A673 (cell line): ENCODE data around the gene GLIS2. TPM values are rescaled to one million over a fixed set of nuclear protein-coding genes. Genes with fewer than 3 reads are reported as not detected.

Source experiments
- BruUV-seq: library from RNA; stranded (reverse); fragments of 400-500 nt; replicated peaks from 2 replicates; lab custom pipeline; 2021; lab: Mats Ljungman, UMichigan
- CTCF ChIA-PET: fragments of 300-600 bp; sonication (Branson Sonifier 250); formaldehyde crosslinking; loops from one replicate; lab custom pipeline; 2022; ENCODE audit warnings: antibody characterized with exemption; lab: Charles Lee
- POLR2A ChIA-PET: fragments of 300-600 bp; sonication (Branson Sonifier 250); formaldehyde crosslinking; loops from one replicate; lab custom pipeline; 2022; ENCODE audit warnings: antibody characterized with exemption; ENCODE audit not compliant: low non-redundant PET; lab: Charles Lee
- DNase-seq: peaks from one replicate; pipeline ENCODE4 v3.0.0-alpha.2; 2015; ENCODE audit warnings: low spot score
- H3K27ac ChIP-seq: fragments of 200-600 bp; sonication (generic); 2 replicates; pipeline ENCODE4 v1.5.1; 2016; ENCODE audit warnings: mixed run types, low read depth, mild to moderate bottlenecking, mixed read lengths, antibody characterized with exemption, low read length; ENCODE audit not compliant: poor library complexity, severe bottlenecking
- H3K27me3 ChIP-seq: fragments of 200-600 bp; sonication (generic); replicated peaks from 2 replicates; pipeline ENCODE4 v1.6.1; 2017; ENCODE audit warnings: mixed run types, low read depth, mild to moderate bottlenecking, mixed read lengths, antibody characterized with exemption, low read length; ENCODE audit not compliant: insufficient read depth, poor library complexity
- H3K36me3 ChIP-seq: fragments of 200-600 bp; sonication (generic); 2 replicates; pipeline ENCODE4 v1.6.1; 2016; ENCODE audit warnings: mixed run types, mild to moderate bottlenecking, mixed read lengths, antibody characterized with exemption, low read length; ENCODE audit not compliant: insufficient read depth, poor library complexity, severe bottlenecking
- H3K4me1 ChIP-seq: fragments of 200-600 bp; sonication (generic); 2 replicates; pipeline ENCODE4 v1.6.1; 2017; ENCODE audit warnings: mixed run types, mild to moderate bottlenecking, mixed read lengths, antibody characterized with exemption, low read length; ENCODE audit not compliant: insufficient read depth, poor library complexity, severe bottlenecking
- H3K4me3 ChIP-seq: fragments of 200-600 bp; sonication (generic); 2 replicates; pipeline ENCODE4 v1.5.1; 2016; ENCODE audit warnings: low read depth, mixed run types, mild to moderate bottlenecking, mixed read lengths, low read length; ENCODE audit not compliant: poor library complexity, severe bottlenecking
- H3K9me3 ChIP-seq: fragments of 200-600 bp; sonication (generic); 2 replicates; pipeline ENCODE4 v1.6.1; 2016; ENCODE audit warnings: mixed run types, low read depth, mild to moderate bottlenecking, mixed read lengths, antibody characterized with exemption, low read length; ENCODE audit not compliant: poor library complexity, severe bottlenecking
- CTCF ChIP-seq: fragments of 300-800, 200-600 bp; sonication (generic); conservative IDR thresholded peaks from 2 replicates; pipeline ENCODE4 v1.5.1; 2017; ENCODE audit warnings: low read depth, mild to moderate bottlenecking, antibody characterized with exemption, low read length, moderate library complexity, mixed read lengths
- EZH2 ChIP-seq: fragments of 200-600 bp; sonication (generic); IDR thresholded peaks from 2 replicates; pipeline ENCODE4 v1.6.1; 2017; ENCODE audit warnings: borderline replicate concordance, low read depth, mild to moderate bottlenecking, mixed read lengths, antibody characterized with exemption, low read length; ENCODE audit not compliant: poor library complexity, severe bottlenecking
- intact Hi-C: fragments of 100-400 bp; cut with micrococcal nuclease; formaldehyde crosslinking; loops from one replicate; pipeline ENCODE4 v1.10.0; 2022; ENCODE audit not compliant: unreplicated experiment
- total RNA-seq: library from RNA; stranded (reverse); gene quantifications from 2 replicates; pipeline ENCODE4 v1.2.3, GENCODE V29; 2021

Gene GLIS2
- total RNA-seq, 1 experiment from 2014 or later, result 10.6 TPM

GRCh38 chr16:4366016-4366415 lies 50.1 kb downstream of the GLIS2 start:
- TF ChIP-seq CTCF (no peak), EZH2 (no peak)
- Histone ChIP-seq H3K36me3 (no peaks in the 10 kb centered on the region), H3K4me1 (no peaks in the 10 kb centered on the region), H3K9me3 (no peaks in the 10 kb centered on the region), H3K27me3 (no peaks in the 10 kb centered on the region), H3K4me3 (no peak overlapping the region), H3K27ac (no peak overlapping the region)
- no peak for DNase-seq
- CTCF ChIA-PET, result no interaction called here
- intact Hi-C loops, result no loop called here
- POLR2A ChIA-PET, result no interaction called here
- BruUV-seq, result no TSS peak

GRCh38 chr16:4367393-4367856 lies 51.6 kb downstream of the GLIS2 start:
- DNase-seq, result no peak
- no peak overlapping the region for H3K4me3 ChIP-seq
- H3K9me3 ChIP-seq, result no peaks in the 10 kb centered on the region
- POLR2A ChIA-PET, result no interaction called here
- no peak for TF ChIP-seq EZH2
- no peak for TF ChIP-seq CTCF
- BruUV-seq, result no TSS peak
- no peak overlapping the region for H3K27ac ChIP-seq
- H3K4me1 ChIP-seq, result peaks cover 4% of the 10 kb centered on the region
- CTCF ChIA-PET, result no interaction called here
- H3K36me3 ChIP-seq, result no peaks in the 10 kb centered on the region
- intact Hi-C loops, result no loop called here
- no peaks in the 10 kb centered on the region for H3K27me3 ChIP-seq

- intact Hi-C loops, result no loop called here
- no peak overlapping the region for H3K27ac ChIP-seq
- no peak for DNase-seq
- H3K27me3 ChIP-seq, result no peaks in the 10 kb centered on the region
- no peaks in the 10 kb centered on the region for H3K9me3 ChIP-seq
- TF ChIP-seq EZH2 (no peak), CTCF (no peak)
- no peak overlapping the region for H3K4me3 ChIP-seq
- ChIA-PET CTCF (no interaction called here), POLR2A (no interaction called here)
- no peaks in the 10 kb centered on the region for H3K36me3 ChIP-seq
- H3K4me1 ChIP-seq, result peaks cover 20% of the 10 kb centered on the region
- no TSS peak for BruUV-seq
Measured at GRCh38 chr16:4369007-4369733, 53.3 kb downstream of the GLIS2 start.
